ENCODE results near the gene GARNL3. TPM values are rescaled to one million over a fixed set of nuclear protein-coding genes. Genes with fewer than 3 reads are reported as not detected.

Gene GARNL3
- polyA plus RNA-seq, 1 donor from 2014 or later: 20.0 TPM

DNA sequence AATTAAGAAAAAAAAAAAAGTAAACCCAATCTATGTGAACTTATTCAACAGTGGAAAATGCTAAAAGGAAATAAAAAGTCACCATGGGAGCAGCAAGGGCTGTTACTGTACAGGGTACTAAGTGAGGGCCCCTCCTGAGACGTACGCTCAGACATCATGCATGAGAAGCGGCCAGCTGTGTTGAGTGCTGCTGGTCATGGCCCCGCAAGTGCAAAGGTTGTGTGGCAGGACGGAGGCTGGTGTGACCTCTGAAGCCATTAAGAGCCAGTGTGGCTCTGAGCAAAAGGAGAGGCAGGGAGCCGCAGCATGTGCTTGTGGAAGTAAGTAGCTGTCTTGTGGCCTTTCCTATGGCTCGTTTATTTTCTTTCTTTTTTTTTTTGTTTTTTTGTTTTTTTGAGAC lies 156.5 kb downstream of the GARNL3 start:
- TF ChIP-seq MXI1 (conservative IDR thresholded peaks at IDR 0.05; ENCODE audit: poor library complexity, severe bottlenecking) (no peak), RAD21 (conservative IDR thresholded peaks at IDR 0.05) (no peak), REST (IDR thresholded peaks at IDR 0.05; ENCODE audit: borderline replicate concordance) (no peak), SMC3 (conservative IDR thresholded peaks at IDR 0.05; ENCODE audit: poor library complexity) (no peak), EP300 (conservative IDR thresholded peaks at IDR 0.05; ENCODE audit: poor library complexity, severe bottlenecking) (no peak), EZH2 (IDR thresholded peaks at IDR 0.05; ENCODE audit: borderline replicate concordance, insufficient read depth, low read length, poor library complexity, severe bottlenecking) (no peak), TAF1 (IDR thresholded peaks at IDR 0.05; ENCODE audit: low read depth) (no peak), CTCF (IDR thresholded peaks at IDR 0.05; ENCODE audit: poor library complexity, severe bottlenecking) (no peak)
- no peaks in the 10 kb centered on the region for H3K9me2 ChIP-seq (ENCODE audit: insufficient read depth, low read length)
- H3K27ac ChIP-seq (ENCODE audit: low read length): no peak overlapping the region
- no peaks in the 10 kb centered on the region for H4K20me1 ChIP-seq (ENCODE audit: insufficient read depth)
- H3K79me2 ChIP-seq (replicated peaks; ENCODE audit: insufficient read depth, low read length): peaks cover 13% of the 10 kb centered on the region
- H3K4me2 ChIP-seq (ENCODE audit: low read length): no peak overlapping the region
- no peaks in the 10 kb centered on the region for H3K36me3 ChIP-seq (ENCODE audit: insufficient read depth, low read length)
- H3K9me3 ChIP-seq (ENCODE audit: low read length): no peaks in the 10 kb centered on the region
- no peaks in the 10 kb centered on the region for H3F3A ChIP-seq (ENCODE audit: insufficient read depth, low read length, poor library complexity, severe bottlenecking)
- H3K9ac ChIP-seq (ENCODE audit: low read length): no peak overlapping the region
- H2AFZ ChIP-seq (ENCODE audit: low read depth, low read length): no peak overlapping the region
- H3K4me3 ChIP-seq (ENCODE audit: low read length): no peak overlapping the region
- no peaks in the 10 kb centered on the region for H3K27me3 ChIP-seq (ENCODE audit: insufficient read depth, low read depth, low read length)

GRCh38 chr9:127422133-127422782 lies 157.7 kb downstream of the GARNL3 start:
- Histone ChIP-seq H3K27ac (ENCODE audit: low read length) (no peak overlapping the region), H3K4me2 (ENCODE audit: low read length) (peak overlapping the region; percentile 74), H3F3A (ENCODE audit: insufficient read depth, low read length, poor library complexity, severe bottlenecking) (no peaks in the 10 kb centered on the region), H3K9me2 (ENCODE audit: insufficient read depth, low read length) (no peaks in the 10 kb centered on the region), H3K9ac (ENCODE audit: low read length) (no peak overlapping the region), H3K9me3 (ENCODE audit: low read length) (no peaks in the 10 kb centered on the region), H3K27me3 (ENCODE audit: insufficient read depth, low read depth, low read length) (no peaks in the 10 kb centered on the region), H3K36me3 (ENCODE audit: insufficient read depth, low read length) (no peaks in the 10 kb centered on the region), H3K79me2 (replicated peaks; ENCODE audit: insufficient read depth, low read length) (peaks cover 15% of the 10 kb centered on the region), H2AFZ (ENCODE audit: low read depth, low read length) (no peak overlapping the region), H4K20me1 (ENCODE audit: insufficient read depth) (no peaks in the 10 kb centered on the region), H3K4me3 (ENCODE audit: low read length) (peak overlapping the region; percentile 70)
- TF ChIP-seq CTCF (IDR thresholded peaks at IDR 0.05; ENCODE audit: poor library complexity, severe bottlenecking): no peak
- no peak for TF ChIP-seq MXI1 (conservative IDR thresholded peaks at IDR 0.05; ENCODE audit: poor library complexity, severe bottlenecking)
- TF ChIP-seq TAF1 (IDR thresholded peaks at IDR 0.05; ENCODE audit: low read depth): no peak
- no peak for TF ChIP-seq REST (IDR thresholded peaks at IDR 0.05; ENCODE audit: borderline replicate concordance)
- TF ChIP-seq EZH2 (IDR thresholded peaks at IDR 0.05; ENCODE audit: borderline replicate concordance, insufficient read depth, low read length, poor library complexity, severe bottlenecking): no peak
- no peak for TF ChIP-seq EP300 (conservative IDR thresholded peaks at IDR 0.05; ENCODE audit: poor library complexity, severe bottlenecking)
- TF ChIP-seq POLR2AphosphoS5 (IDR thresholded peaks at IDR 0.05): no peak
- TF ChIP-seq RAD21 (conservative IDR thresholded peaks at IDR 0.05): no peak

Measured in neural cell (in vitro differentiated cells).